ENCODE measurements around the gene MAPKAP1.

- TF ChIP-seq, protein P1, sequence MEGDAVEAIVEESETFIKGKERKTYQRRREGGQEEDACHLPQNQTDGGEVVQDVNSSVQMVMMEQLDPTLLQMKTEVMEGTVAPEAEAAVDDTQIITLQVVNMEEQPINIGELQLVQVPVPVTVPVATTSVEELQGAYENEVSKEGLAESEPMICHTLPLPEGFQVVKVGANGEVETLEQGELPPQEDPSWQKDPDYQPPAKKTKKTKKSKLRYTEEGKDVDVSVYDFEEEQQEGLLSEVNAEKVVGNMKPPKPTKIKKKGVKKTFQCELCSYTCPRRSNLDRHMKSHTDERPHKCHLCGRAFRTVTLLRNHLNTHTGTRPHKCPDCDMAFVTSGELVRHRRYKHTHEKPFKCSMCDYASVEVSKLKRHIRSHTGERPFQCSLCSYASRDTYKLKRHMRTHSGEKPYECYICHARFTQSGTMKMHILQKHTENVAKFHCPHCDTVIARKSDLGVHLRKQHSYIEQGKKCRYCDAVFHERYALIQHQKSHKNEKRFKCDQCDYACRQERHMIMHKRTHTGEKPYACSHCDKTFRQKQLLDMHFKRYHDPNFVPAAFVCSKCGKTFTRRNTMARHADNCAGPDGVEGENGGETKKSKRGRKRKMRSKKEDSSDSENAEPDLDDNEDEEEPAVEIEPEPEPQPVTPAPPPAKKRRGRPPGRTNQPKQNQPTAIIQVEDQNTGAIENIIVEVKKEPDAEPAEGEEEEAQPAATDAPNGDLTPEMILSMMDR (IDR thresholded peaks at IDR 0.05): no peak
- no peak for TF ChIP-seq POLR2A (IDR thresholded peaks at IDR 0.05)
These were observed 193.2 kb downstream of the MAPKAP1 start for GRCh38 chr9:125513668-125514413.

Measured in suprapubic skin (tissue), 3 donors.